GM18868 (cell line): ENCODE data around the gene CD200R1L.
A peak's percentile ranks its signal among the peaks of the same experiment; 100 is the strongest.
"Not testable (repeated sequence)": the region's sequence is repeated elsewhere in the genome, so short reads cannot be mapped to it uniquely, and the experiment has no call there.

Source experiments
- ATAC-seq: cut with Tn5 transposase; IDR thresholded peaks from one replicate; pipeline ENCODE4 v1.9.1; 2021; ENCODE audit warnings: mild to moderate bottlenecking, moderate library complexity; ENCODE audit not compliant: unreplicated experiment

Gene CD200R1L

GRCh38 chr3:112846764-112847163 lies at the start of gene CD200R1L:
Gene CD200R1L (minus strand): TSS chr3:112846864. CDS start chr3:112829367, 17,497 bp downstream.
- no peak for ATAC-seq

- no peak for ATAC-seq
Observed at GRCh38 chr3:112894258-112894657, 47.6 kb upstream of the CD200R1L start.

- no peak for ATAC-seq
Observed at GRCh38 chr3:112889357-112889756, 42.7 kb upstream of the CD200R1L start.

GRCh38 chr3:112888381-112889085 lies 41.9 kb upstream of the CD200R1L start:
- no peak for ATAC-seq

- no peak for ATAC-seq
Observed at GRCh38 chr3:112884678-112885290, 38.1 kb upstream of the CD200R1L start.

GRCh38 chr3:112881891-112882290 lies 35.2 kb upstream of the CD200R1L start:
- ATAC-seq: no peak

- ATAC-seq: no peak
Observed at GRCh38 chr3:112875561-112875960, 28.9 kb upstream of the CD200R1L start.

- ATAC-seq: peak; percentile 43
Observed at GRCh38 chr3:112874725-112875124, 28.1 kb upstream of the CD200R1L start.

GRCh38 chr3:112873632-112874031 lies 27.0 kb upstream of the CD200R1L start:
- peak; percentile 75 for ATAC-seq

GRCh38 chr3:112871735-112872134 lies 25.1 kb upstream of the CD200R1L start:
- no peak for ATAC-seq

- ATAC-seq: no peak
Observed at GRCh38 chr3:112865757-112866156, 19.1 kb upstream of the CD200R1L start.

- peak; percentile 51 for ATAC-seq
Observed at GRCh38 chr3:112860898-112861297, 14.2 kb upstream of the CD200R1L start.

- ATAC-seq: no peak
Observed at GRCh38 chr3:112858410-112859069, 11.9 kb upstream of the CD200R1L start.

GRCh38 chr3:112857526-112857925 lies 10.9 kb upstream of the CD200R1L start:
- no peak for ATAC-seq

GRCh38 chr3:112856537-112856936 lies 9.9 kb upstream of the CD200R1L start:
- ATAC-seq: no peak

- no peak for ATAC-seq
Observed at GRCh38 chr3:112855883-112856282, 9.2 kb upstream of the CD200R1L start.

GRCh38 chr3:112855074-112855473 lies 8.4 kb upstream of the CD200R1L start:
- not testable (repeated sequence) for ATAC-seq

- no peak for ATAC-seq
Observed at GRCh38 chr3:112848196-112848595, 1.5 kb upstream of the CD200R1L start.

GRCh38 chr3:112847692-112848091 lies 1.0 kb upstream of the CD200R1L start:
- ATAC-seq: no peak

- no peak for ATAC-seq
Observed at GRCh38 chr3:112845772-112846171, 892 bp downstream of the CD200R1L start.

GRCh38 chr3:112829046-112829445 lies 17.6 kb downstream of the CD200R1L start:
- no peak for ATAC-seq
